Ramos (cell line): ENCODE data around the gene NOTCH2.

Experiments used
- in situ Hi-C: fragments of 300-500 bp; cut with MboI; formaldehyde crosslinking; loops from one replicate; pipeline ENCODE4 v1.14.3; 2022; ENCODE audit warnings: low sequenced_read_pairs; ENCODE audit not compliant: unreplicated experiment

NOTCH2 gene

DNA sequence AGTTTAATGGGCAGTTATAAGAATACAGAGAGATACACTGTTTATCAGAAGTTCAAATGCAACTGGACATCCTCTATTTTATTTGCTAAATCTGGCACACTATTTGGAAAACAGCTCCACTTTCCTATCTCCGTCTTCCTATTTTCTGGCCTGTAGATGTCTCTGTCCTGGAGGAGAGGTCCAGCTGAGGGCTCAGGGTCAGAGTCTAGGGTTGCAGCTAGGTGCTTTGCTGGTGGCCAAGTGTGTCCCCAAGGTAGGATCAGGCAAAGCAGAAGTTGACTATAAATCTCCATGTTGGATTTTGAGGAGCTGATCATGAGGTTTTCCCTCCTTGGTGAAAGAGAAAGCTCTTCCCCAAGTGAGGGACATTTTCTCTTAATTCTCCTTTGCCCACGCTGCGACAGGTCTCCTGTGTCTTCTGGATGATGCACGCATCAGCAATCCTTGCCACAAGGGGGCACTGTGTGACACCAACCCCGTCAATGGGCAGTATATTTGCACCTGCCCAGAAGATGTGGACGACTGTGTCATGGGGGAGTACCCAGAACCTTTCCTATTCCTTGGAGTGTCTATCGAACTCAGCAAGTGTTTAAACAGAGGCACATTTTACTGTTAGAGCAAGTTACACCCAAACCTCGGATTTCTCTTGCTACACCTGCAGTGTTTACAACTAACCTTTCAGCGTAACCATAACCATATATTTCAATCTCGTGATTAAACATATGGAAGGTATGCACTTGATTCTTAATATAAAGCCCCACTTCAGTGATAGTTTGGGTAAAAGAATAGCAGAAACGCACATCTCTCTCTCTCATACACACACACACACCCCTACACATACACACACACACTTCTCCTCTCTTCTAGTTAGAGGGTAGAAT lies 183.3 kb downstream of the NOTCH2 start:
- in situ Hi-C loops, result no loop called here

DNA sequence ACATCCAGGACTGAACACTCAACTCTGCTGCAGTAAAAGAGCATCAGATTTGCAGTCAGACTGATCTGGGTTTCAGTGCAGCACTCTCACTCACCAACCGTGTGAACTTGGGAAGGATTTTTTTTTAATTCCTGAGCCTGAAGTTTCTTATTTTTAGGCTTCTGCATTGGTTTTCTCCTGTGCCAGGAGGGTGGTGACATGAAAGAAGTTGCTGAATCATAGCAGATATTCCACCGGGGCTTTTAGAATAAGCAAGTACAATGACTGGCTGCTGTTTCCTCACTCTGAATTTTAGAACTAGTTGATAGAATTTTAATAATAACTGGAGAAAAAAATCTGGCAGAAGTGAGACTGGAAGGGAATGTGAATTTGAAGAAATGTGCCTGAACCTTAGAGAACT lies 184.8 kb downstream of the NOTCH2 start:
- in situ Hi-C loops, result no loop called here

DNA sequence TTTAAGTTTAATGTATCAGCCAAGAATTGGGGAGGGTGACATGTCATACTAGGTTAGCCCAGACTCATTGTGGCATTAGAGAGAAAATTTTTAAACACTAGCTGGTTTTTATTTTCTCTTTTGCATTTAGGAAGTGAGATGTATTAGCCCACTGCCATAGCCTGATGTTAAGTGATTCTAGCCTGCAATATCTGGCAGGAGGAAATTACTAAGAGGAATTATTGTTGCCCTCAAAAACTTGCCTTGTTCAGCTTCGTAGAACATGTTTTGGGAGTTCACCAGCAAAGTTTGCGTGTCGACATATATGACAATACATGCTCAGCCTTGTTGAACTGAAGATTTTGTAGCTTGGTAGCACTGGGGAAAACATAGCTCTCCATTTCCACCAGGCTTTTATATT lies 185.6 kb downstream of the NOTCH2 start:
- in situ Hi-C loops, result no loop called here

DNA sequence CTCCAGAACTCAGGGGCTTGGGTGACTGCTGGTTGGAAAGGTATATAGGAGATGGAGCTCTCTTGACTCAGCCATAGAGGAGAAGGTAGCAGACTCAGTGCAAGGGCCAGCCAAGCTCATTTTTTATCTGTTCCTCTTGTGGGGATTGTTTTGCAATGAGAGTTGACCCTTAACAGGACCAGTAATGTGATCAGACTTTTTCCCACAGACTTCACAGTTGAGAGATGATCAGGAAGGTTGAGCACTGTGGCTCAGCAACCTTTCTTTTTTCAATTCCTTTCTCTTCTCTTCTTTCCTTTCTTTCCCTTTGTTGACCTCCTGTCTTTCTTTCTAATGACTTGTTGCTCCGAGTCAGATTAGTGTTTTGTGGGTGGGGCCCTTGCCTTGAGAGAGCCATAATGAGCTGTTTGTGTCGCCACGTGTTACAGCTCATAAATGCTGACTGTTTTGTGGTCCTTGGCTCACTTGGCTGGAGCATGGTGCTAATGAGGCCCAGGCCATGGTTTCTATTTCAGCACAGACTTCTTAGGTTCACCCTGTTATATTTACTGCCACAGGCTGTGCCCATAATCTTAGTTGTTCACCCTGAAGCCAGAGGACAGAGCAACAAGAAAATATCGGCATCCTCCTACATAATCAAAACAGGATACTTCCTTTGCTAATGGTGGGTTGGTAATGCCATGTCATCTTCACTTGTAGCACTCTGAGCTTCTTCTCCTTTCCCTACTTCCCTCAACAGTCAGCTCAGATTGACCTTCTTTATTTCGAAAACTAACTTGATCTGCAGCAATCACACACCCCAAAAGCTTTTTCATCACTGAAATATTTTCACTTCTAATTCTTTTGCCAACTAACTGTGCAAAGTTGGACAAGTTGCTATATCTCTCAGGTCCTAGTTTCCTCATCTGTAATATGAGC lies 187.1 kb downstream of the NOTCH2 start:
- in situ Hi-C loops, result no loop called here

DNA sequence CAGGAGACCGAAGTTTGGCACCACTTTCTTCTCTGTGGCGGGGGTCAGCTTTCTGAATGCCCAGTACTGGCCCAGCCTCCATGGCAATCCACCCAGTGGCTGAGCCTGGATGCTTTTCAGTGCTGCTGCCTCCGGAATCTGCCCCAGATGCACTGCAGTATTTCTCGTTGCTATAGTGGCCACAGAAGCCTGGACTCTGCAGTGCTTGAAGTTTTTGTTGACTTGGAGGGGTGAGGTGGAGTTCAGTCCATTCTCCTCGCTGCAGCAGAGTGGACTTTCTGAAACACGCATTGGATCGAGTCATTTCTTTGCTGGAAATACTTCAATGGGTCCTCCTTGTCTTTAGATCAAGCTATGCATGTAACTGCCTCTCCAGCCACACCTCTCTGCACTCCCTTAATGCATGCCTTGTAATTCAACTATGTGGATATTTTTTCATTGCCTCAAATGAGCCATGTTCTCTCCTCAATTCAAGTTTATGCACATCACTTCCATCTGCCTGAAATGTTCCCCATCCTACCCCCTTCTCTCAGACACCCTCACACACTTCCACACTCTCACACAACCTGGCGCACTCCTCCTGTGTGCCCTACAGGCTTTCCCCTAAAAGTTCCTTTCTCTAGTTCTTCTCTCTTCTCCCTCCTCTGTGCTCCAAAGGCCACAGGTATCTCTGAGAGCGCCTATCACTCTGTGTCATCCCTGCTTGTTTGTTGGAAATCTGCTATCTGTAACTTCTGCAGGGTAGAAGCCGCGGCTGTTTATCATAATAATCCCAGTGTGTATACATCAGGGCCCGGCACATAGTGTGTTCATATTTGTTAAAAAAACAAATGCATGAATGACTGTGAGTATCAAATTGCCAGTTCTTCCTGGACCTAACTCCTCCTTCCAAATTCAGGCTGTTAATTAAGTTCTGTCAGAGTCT lies 189.7 kb downstream of the NOTCH2 start:
- in situ Hi-C loops, result no loop called here

DNA sequence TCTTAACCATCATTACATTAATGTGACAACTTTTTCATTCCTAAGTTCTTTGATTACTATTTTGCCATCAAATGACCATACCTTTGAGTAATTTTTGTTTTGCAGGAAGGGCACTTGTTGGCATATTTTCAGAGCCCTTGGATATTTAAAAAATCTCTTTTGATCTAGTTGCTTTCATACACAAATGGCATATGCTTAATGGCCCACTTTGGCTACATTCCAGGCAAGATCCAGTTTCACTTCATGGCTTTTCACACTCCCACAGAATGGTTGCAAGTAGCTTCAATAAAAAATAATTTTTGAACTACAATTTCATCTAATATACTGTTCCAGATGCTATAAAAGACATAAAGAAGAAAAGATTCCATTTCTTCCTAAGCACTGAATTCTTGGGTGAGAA lies 191.3 kb downstream of the NOTCH2 start:
- in situ Hi-C loops, result no loop called here

DNA sequence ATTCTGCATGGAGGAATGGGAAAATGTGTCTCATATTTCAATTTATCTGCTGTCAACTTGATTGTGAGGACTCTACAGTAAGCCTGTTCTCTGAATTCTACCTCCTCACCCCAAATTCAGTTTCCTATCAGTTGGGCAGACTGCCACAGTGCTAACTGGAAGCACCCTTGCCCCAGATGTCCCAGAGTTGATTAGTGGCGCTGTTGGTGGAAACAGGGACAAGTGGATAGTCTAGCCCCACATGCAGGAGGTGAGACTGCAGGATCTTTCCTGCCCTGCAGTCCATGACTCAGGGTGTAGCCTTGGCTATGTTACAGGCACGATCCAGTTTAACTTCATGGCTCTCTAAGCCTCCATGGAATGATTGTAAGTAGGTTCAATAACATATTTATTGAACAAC lies 195.3 kb downstream of the NOTCH2 start:
- in situ Hi-C loops, result no loop called here

DNA sequence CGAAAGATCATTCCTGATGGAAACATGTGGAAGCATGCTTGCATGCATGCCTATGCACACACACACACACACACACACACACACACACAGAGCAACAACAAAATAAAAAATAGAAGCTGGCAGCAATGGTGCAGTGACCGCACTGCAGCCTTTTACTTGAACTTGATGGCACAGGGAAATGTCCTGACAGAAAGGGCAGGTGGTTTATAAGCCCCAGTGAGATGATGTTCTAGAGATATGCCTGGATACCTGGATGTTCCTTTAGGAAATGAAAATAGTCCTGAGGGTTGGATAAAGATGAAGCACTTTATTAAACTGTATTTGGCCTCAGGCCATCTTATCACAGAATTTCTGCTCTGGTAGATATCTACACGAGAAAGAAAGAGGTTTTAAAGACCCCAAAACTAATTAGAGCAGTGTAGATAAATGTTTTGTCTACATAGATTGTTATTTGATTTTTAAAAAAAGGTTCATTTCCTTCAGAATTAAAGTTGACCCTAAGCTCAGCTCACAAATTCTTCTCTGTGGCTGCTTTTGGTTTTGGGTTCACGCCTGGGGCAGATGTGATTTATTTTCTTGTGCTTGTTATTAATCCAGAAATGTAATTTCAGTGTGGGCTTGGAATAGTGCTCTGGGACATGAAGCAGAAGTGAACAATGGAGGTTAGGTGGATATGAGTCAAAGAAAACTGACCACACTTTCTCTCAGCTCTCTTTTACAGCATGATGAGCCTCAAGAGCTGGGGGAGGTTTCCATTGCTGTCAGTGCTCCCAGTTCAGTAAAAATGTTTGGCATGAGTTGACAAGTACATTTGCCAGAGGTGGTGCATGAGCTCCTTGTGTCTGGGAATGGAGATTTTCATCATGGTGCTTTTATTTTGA lies 196.1 kb downstream of the NOTCH2 start:
- in situ Hi-C loops, result no loop called here

DNA sequence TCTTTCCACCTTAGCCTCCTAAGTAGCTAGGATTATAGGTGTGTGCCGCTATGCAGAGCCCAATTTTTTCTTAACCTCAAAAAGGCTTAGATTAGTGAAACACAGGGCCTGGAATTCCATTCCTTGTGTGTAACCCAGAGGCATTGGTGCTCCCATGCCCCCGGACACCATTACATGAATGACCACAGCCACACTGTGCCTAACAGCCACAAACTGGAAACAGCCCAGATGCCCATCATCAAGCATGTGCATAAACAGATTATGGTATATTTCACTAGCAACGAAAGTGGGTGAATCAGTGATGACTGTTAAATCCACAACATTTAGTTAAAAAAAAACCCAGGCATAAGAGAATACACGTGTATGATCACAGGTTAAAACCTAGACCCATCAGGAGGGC lies 197.6 kb downstream of the NOTCH2 start:
- in situ Hi-C loops, result no loop called here

DNA sequence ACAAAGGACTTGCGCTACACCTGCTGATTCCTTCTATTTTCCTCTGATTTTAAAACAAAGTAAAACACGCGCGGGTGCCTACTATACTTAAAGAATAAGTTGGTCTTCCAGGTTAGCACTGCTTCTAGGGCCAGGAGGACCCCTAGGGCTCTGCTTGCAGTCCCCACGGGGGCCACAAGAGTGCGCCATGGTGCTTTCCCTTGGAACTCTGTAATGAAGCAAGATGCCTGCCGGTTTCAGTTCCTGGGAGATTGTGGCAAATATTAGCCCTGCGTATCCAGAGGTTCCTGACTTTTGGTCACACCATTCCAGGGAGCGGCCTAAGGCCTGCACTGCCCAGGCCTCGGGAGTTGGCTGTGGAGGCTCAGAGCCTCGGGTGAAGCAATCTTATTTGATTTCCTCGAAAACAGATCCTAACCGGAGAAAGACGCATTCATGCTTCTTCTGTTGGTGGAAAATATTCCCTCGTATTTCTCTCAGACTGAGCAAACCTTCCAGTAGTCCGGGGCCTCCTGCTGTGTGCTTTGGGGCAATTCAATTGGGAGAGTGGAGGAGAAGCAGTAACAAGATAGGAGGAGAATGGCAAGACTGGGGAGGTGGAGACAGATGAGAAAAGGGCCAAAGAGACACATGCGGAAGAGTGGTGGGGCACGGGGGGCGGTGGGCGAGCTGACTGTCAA lies 198.4 kb downstream of the NOTCH2 start:
- in situ Hi-C loops, result no loop called here

DNA sequence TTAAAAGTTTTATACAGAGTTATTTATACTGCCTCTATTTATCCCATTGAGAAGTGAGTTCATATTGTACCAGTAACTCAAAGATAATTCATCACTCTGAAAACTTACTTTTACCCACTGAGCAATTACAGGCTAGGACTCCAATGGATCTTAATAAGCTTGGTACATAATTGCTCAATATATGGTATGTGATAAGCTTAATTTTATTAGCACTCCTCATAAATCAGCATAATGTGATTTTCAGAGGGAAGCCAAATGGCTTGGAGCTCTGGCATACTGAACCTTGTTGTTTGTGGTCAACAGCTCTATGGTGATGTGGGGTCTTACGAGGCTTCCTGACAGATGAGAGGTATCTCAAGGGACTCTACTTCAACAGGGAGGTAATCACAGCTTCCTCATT lies 199.5 kb downstream of the NOTCH2 start:
- in situ Hi-C loops, result no loop called here

DNA sequence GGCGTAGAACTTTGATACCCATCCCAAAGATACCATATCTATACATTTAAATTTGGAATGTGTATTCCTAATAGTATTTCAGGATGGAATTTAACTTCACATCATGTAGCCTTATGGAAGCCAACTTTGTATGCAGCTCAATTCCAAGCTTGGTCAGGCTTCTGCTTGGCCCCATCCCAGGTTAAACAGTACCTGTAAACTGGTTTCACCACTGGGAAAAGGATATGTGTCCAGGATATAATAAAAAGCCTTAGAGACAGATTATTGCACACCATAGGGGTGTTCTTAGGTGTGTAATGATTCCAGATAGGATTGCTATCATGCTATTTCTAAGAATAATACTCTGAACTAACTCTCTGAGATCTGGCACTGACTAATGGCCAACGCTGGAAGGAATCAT lies 201.3 kb downstream of the NOTCH2 start:
- in situ Hi-C loops, result no loop called here

DNA sequence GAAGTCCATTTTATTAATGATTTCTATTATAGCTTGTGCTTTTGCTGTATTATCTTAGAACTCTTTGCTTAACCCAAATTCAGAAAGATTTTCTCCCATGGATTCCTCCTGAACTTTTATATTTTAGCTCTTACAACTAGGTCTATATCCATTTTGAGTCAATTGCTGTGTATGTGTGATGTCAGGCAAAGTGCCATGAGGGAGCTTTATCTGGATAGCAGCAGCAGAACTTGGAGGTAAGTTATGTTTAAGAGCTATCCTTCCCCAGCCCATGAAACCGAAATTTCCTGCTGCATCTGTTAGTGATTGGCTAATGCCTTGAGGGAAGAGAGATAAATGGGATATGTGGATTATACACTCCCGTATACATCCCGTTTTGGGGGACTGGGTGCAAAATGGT lies 203.0 kb downstream of the NOTCH2 start:
- in situ Hi-C loops, result no loop called here

DNA sequence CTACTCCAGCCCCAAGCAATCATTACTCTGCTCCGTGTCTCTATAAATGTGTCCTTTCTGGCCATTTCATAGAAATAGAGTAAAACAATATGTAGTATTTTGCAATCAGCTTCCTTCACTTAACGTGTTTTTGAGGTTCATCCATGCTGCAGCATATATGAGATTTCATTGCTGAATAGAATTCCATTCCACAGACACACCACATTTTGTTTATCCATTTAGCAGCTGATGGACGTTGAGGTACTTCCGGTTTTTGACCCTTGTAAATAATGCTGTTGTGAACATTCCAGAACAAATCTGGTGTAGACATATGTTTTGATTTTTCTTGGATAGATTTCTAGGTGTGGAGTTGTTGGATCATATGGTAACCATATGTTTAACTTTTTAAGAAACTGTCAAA lies 203.8 kb downstream of the NOTCH2 start:
- in situ Hi-C loops, result no loop called here

DNA sequence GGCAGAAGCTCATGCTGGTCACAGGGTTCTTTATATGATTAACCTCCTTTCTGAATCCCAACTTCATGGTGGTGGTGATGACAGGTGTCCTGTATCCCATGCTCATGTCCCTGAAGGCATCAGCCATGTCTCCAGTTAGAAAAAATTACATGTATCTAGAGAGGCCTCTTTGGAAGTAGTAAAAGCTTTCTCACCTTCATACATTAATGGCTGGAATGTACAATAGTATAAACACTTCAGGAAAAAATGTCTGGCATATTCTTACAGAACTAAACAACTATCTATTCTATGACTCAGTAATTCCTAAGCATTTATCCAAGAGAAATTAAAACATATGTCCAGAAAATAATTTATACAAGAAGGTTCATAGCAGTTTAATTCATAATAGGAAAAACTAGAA lies 207.2 kb downstream of the NOTCH2 start:
- in situ Hi-C loops, result no loop called here
